H9 (cell line): ENCODE results near the gene POFUT2. TPM values are rescaled to one million over a fixed set of nuclear protein-coding genes. Genes with fewer than 3 reads are reported as not detected.

Experiments
- DNase-seq: peaks from one replicate; pipeline ENCODE4 v3.0.0-alpha.2; 2017
- H2AFZ ChIP-seq: one replicate; pipeline ENCODE4 v1.6.1; 2013; ENCODE audit warnings: mild to moderate bottlenecking, low read length, control low read depth, moderate library complexity
- H2AK5ac ChIP-seq: 2 replicates; pipeline ENCODE4 v1.6.1; 2013; ENCODE audit warnings: low read length, control low read depth, mixed read lengths; ENCODE audit not compliant: insufficient read length
- H2BK120ac ChIP-seq: one replicate; pipeline ENCODE4 v1.6.1; 2013; ENCODE audit warnings: low read depth, mild to moderate bottlenecking, low read length, control low read depth, inconsistent platforms; ENCODE audit not compliant: poor library complexity, severe bottlenecking
- H2BK12ac ChIP-seq: 2 replicates; pipeline ENCODE4 v1.6.1; 2013; ENCODE audit warnings: low read length, control low read depth, mixed read lengths, low read depth; ENCODE audit not compliant: insufficient read length
- H2BK15ac ChIP-seq: 2 replicates; pipeline ENCODE4 v1.6.1; 2013; ENCODE audit warnings: low read depth, low read length, control low read depth
- H2BK20ac ChIP-seq: one replicate; pipeline ENCODE4 v1.6.1; 2013; ENCODE audit warnings: low read depth, mild to moderate bottlenecking, low read length, control low read depth, inconsistent platforms; ENCODE audit not compliant: poor library complexity, severe bottlenecking
- H2BK5ac ChIP-seq: 2 replicates; pipeline ENCODE4 v1.6.1; 2013; ENCODE audit warnings: low read length, control low read depth, mixed read lengths; ENCODE audit not compliant: insufficient read length
- H3K14ac ChIP-seq: 2 replicates; pipeline ENCODE4 v1.6.1; 2013; ENCODE audit warnings: low read length, control low read depth; ENCODE audit not compliant: insufficient read depth
- H3K18ac ChIP-seq: 2 replicates; pipeline ENCODE4 v1.6.1; 2013; ENCODE audit warnings: low read depth, mild to moderate bottlenecking, mixed read lengths, low read length, control low read depth; ENCODE audit not compliant: insufficient read length
- H3K23ac ChIP-seq: 2 replicates; pipeline ENCODE4 v1.6.1; 2013; ENCODE audit warnings: low read length, control low read depth, mixed read lengths, low read depth; ENCODE audit not compliant: insufficient read length
- H3K23me2 ChIP-seq: 2 replicates; pipeline ENCODE4 v1.6.1; 2013; ENCODE audit warnings: low read depth, mild to moderate bottlenecking, mixed read lengths, low read length, control low read depth; ENCODE audit not compliant: insufficient read length, poor library complexity, severe bottlenecking
- H3K27ac ChIP-seq: 2 replicates; pipeline ENCODE4 v1.5.1; 2013; ENCODE audit warnings: low read length, control low read depth, mixed read lengths, low read depth; ENCODE audit not compliant: insufficient read length
- H3K27me3 ChIP-seq: 2 replicates; pipeline ENCODE4 v1.6.1; 2013; ENCODE audit warnings: low read length, control low read depth, inconsistent platforms; ENCODE audit not compliant: insufficient read depth
- H3K4ac ChIP-seq: 2 replicates; pipeline ENCODE4 v1.6.1; 2013; ENCODE audit warnings: low read depth, mild to moderate bottlenecking, control low read depth, inconsistent platforms, low read length, moderate library complexity
- H3K4me1 ChIP-seq: 2 replicates; pipeline ENCODE4 v1.6.1; 2013; ENCODE audit warnings: low read length, control low read depth, inconsistent platforms; ENCODE audit not compliant: insufficient read depth
- H3K4me2 ChIP-seq: 2 replicates; pipeline ENCODE4 v1.6.1; 2013; ENCODE audit warnings: low read length, control low read depth, mixed read lengths; ENCODE audit not compliant: insufficient read length, insufficient read depth
- H3K56ac ChIP-seq: 2 replicates; pipeline ENCODE4 v1.6.1; 2013; ENCODE audit warnings: low read depth, mild to moderate bottlenecking, mixed read lengths, low read length, control low read depth; ENCODE audit not compliant: insufficient read length
- H3K79me1 ChIP-seq: 2 replicates; pipeline ENCODE4 v1.6.1; 2013; ENCODE audit warnings: low read depth, mild to moderate bottlenecking, moderate library complexity, low read length, control low read depth, inconsistent platforms; ENCODE audit not compliant: insufficient read depth, poor library complexity, severe bottlenecking
- H3K79me2 ChIP-seq: 2 replicates; pipeline ENCODE4 v1.6.1; 2013; ENCODE audit warnings: low read length, control low read depth, inconsistent platforms; ENCODE audit not compliant: insufficient read depth
- H3K9ac ChIP-seq: 2 replicates; pipeline ENCODE4 v1.6.1; 2013; ENCODE audit warnings: low read length, control low read depth, mixed read lengths; ENCODE audit not compliant: insufficient read length; ENCODE audit errors: extremely low read depth
- H3K9me3 ChIP-seq: one replicate; pipeline ENCODE4 v1.6.1; 2013; ENCODE audit warnings: low read depth, low read length, inconsistent platforms; ENCODE audit not compliant: control insufficient read depth
- H3T11ph ChIP-seq: one replicate; pipeline ENCODE4 v1.6.1; 2013; ENCODE audit warnings: mild to moderate bottlenecking, low read length, control low read depth, inconsistent platforms
- H4K20me1 ChIP-seq: one replicate; pipeline ENCODE4 v1.6.1; 2013; ENCODE audit not compliant: control insufficient read depth, insufficient read length, insufficient read depth
- H4K5ac ChIP-seq: 2 replicates; pipeline ENCODE4 v1.6.1; 2013; ENCODE audit warnings: low read depth, mild to moderate bottlenecking, mixed read lengths, low read length, control low read depth; ENCODE audit not compliant: insufficient read length
- H4K8ac ChIP-seq: replicated peaks from 2 replicates; pipeline ENCODE4 v1.6.1; 2013; ENCODE audit warnings: low read length, control low read depth, mixed read lengths, low read depth; ENCODE audit not compliant: insufficient read length
- H4K91ac ChIP-seq: 2 replicates; pipeline ENCODE4 v1.6.1; 2013; ENCODE audit warnings: low read depth, mild to moderate bottlenecking, moderate library complexity, mixed read lengths, low read length, control low read depth; ENCODE audit not compliant: insufficient read length
- H3K27ac Mint-ChIP-seq, 3 experiments: 2 replicates in 2 of 3; 3 replicates in 1 of 3; pipeline ENCODE4 v1.8.0; 2020 to 2021; ENCODE audit warnings: mixed read lengths in 3 of 3, mild to moderate bottlenecking in 1 of 3, moderate library complexity in 1 of 3
- H3K27me3 Mint-ChIP-seq: 2 replicates; pipeline ENCODE4 v1.8.0; 2021; ENCODE audit warnings: low read depth, mild to moderate bottlenecking, moderate library complexity, mixed read lengths
- H3K36me3 Mint-ChIP-seq, 3 experiments: 2 replicates in 2 of 3; 3 replicates in 1 of 3; pipeline ENCODE4 v1.8.0; 2020 to 2021; ENCODE audit warnings: low read depth in 3 of 3, mixed read lengths in 3 of 3; ENCODE audit not compliant: insufficient read depth in 1 of 3
- H3K4me1 Mint-ChIP-seq, 2 experiments: 2 replicates each; pipeline ENCODE4 v1.8.0; 2020; ENCODE audit warnings: mixed read lengths in 2 of 2
- H3K4me3 Mint-ChIP-seq, 2 experiments: 2 replicates in 1 of 2; 3 replicates in 1 of 2; pipeline ENCODE4 v1.8.0; 2020 to 2021; ENCODE audit warnings: mild to moderate bottlenecking in 2 of 2, mixed read lengths in 2 of 2, moderate library complexity in 1 of 2
- H3K9me3 Mint-ChIP-seq, 2 experiments: 2 replicates in 1 of 2; 3 replicates in 1 of 2; pipeline ENCODE4 v1.8.0; 2020; ENCODE audit warnings: mild to moderate bottlenecking in 2 of 2, mixed read lengths in 2 of 2, moderate library complexity in 1 of 2
- WGBS: extraction: QIAGEN DNeasy Blood & Tissue Kit; methylation state at CpG from one replicate; pipeline ENCODE4 v1.1.7; 2013; ENCODE audit warnings: missing lambda C conversion rate, low lambda C conversion rate, mixed read lengths; ENCODE audit not compliant: insufficient read length; ENCODE audit errors: extremely low coverage; 5-methylcytosine and 5-hydroxymethylcytosine counted together
- total RNA-seq: library from RNA; stranded (reverse); gene quantifications from 2 replicates; pipeline ENCODE4 v1.2.1, GENCODE V29; 2021
- TF ChIP-seq, protein P1 (sequence below): fragments of 200-600 bp; sonication (generic); conservative IDR thresholded peaks from 3 replicates; pipeline ENCODE4 v1.8.0; 2021; ENCODE audit warnings: antibody characterized with exemption, mild to moderate bottlenecking

The POFUT2 gene
- total RNA-seq, 1 experiment from 2014 or later = 34.8 TPM

- Histone ChIP-seq H3K23ac (no peak overlapping the region), H3K4me1 (no peaks in the 10 kb centered on the region), H2BK15ac (no peak overlapping the region), H3K27ac (no peak overlapping the region), H3T11ph (no peak overlapping the region), H3K23me2 (no peaks in the 10 kb centered on the region), H3K14ac (no peak overlapping the region), H3K4me2 (no peak overlapping the region), H3K56ac (no peak overlapping the region), H3K9me3 (no peaks in the 10 kb centered on the region), H3K27me3 (no peaks in the 10 kb centered on the region), H3K79me1 (no peaks in the 10 kb centered on the region), H2AFZ (no peak overlapping the region), H2AK5ac (no peak overlapping the region), H2BK12ac (no peak overlapping the region), H2BK5ac (no peak overlapping the region), H3K79me2 (no peaks in the 10 kb centered on the region), H4K8ac (no peak overlapping the region), H3K9ac (no peak overlapping the region), H3K4ac (no peak overlapping the region), H2BK20ac (no peak overlapping the region), H4K5ac (no peak overlapping the region), H2BK120ac (no peak overlapping the region), H3K18ac (no peak overlapping the region), H4K20me1 (no peaks in the 10 kb centered on the region), H4K91ac (no peak overlapping the region)
- Mint-ChIP-seq H3K27me3 (no peaks in the 10 kb centered on the region), H3K27ac (no peak overlapping the region), H3K4me3 (no peak overlapping the region), H3K4me1 (no peaks in the 10 kb centered on the region), H3K36me3 (peaks cover 0 to 8% (median 0%) of the 10 kb centered on the region in 3 experiments; a peak in 2 of 7 replicates), H3K9me3 (peaks cover 19% of the 10 kb centered on the region in 2 experiments)
- DNase-seq = no peak
- no CpG with 5 or more reads among the region's 7 CpGs for WGBS
- TF ChIP-seq, protein P1, sequence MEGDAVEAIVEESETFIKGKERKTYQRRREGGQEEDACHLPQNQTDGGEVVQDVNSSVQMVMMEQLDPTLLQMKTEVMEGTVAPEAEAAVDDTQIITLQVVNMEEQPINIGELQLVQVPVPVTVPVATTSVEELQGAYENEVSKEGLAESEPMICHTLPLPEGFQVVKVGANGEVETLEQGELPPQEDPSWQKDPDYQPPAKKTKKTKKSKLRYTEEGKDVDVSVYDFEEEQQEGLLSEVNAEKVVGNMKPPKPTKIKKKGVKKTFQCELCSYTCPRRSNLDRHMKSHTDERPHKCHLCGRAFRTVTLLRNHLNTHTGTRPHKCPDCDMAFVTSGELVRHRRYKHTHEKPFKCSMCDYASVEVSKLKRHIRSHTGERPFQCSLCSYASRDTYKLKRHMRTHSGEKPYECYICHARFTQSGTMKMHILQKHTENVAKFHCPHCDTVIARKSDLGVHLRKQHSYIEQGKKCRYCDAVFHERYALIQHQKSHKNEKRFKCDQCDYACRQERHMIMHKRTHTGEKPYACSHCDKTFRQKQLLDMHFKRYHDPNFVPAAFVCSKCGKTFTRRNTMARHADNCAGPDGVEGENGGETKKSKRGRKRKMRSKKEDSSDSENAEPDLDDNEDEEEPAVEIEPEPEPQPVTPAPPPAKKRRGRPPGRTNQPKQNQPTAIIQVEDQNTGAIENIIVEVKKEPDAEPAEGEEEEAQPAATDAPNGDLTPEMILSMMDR = no peak
Measured at GRCh38 chr21:45237401-45237800, 50.3 kb downstream of the POFUT2 start.
